Measurements from ENCODE around the gene PATE4.

Gene PATE4

DNA sequence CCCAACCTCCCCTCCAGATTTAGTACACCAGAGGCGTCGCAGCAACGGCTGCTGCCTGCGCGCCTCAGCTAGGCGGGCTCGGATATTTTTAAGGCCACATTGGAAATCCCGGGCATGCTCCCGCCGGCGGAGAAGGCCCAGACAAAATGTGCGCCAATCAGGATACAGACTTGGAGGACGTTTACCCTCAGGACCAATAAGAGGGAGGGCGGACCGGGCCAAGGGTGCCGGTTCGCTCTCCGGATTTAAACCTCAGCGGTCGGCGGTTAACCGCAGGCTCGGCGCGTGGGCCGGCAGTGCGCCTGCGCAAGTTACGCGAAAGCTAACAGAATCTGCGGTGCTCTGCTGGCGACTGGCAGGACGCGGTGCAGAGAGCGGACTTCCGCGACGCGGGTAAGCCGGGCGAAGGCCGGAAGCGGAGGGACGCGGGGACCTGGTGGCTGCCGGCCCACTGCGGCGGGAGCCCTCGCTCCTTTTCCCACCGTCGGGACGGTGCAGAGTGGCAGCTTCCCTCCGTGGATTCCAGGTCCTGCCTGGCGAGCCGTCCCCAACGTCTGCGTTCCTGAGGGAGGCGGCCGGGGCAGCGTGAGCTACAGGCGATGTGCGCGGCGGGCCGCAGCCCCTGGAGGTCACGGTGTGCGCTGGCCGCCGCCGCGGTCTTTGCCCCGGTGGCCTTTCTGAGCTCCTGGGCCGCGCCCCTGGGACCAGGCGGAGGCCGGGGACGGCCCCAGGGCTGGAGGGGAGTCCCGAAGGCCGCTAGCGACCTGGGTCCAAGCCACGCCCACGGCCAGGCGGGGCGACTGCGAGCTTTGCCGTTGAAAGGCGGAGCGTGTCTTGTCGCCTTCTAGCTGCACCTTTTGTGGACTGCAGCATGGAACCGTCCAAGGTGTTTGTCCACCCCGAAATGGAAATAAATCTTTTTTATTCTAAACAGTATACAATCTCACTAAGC is 54.5 kb downstream of the PATE4 start, which contains the start of gene HYLS1:
Gene HYLS1, plus strand, starts transcription at position 296 of the 952 bp plus-strand sequence. CDS start 11,701 bp downstream, outside the sequence.
- TF ChIP-seq, protein P1, sequence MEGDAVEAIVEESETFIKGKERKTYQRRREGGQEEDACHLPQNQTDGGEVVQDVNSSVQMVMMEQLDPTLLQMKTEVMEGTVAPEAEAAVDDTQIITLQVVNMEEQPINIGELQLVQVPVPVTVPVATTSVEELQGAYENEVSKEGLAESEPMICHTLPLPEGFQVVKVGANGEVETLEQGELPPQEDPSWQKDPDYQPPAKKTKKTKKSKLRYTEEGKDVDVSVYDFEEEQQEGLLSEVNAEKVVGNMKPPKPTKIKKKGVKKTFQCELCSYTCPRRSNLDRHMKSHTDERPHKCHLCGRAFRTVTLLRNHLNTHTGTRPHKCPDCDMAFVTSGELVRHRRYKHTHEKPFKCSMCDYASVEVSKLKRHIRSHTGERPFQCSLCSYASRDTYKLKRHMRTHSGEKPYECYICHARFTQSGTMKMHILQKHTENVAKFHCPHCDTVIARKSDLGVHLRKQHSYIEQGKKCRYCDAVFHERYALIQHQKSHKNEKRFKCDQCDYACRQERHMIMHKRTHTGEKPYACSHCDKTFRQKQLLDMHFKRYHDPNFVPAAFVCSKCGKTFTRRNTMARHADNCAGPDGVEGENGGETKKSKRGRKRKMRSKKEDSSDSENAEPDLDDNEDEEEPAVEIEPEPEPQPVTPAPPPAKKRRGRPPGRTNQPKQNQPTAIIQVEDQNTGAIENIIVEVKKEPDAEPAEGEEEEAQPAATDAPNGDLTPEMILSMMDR (IDR thresholded peaks at IDR 0.05; ENCODE audit: insufficient read depth, missing control alignments) = no peak
- FAIRE-seq = no peak
- peak; percentile 36 for DNase-seq (ENCODE audit: insufficient read length, low spot score)
